Heart left ventricle (tissue), 16 donors: Measurements from ENCODE around the gene PTPRN2. TPM values are rescaled to one million over a fixed set of nuclear protein-coding genes. Genes with fewer than 3 reads are reported as not detected.

Experiments used
- ATAC-seq, 4 donors: fragments of 200-7000 bp; cut with Tn5 transposase; one replicate each; pipeline ENCODE4 v1.9.1; 2020 to 2022; ENCODE audit warnings: moderate library complexity in 4 of 4, mild to moderate bottlenecking in 3 of 4, moderate number of reproducible peaks in 1 of 4
- DNase-seq, 5 donors: peaks; one replicate each; pipeline ENCODE4 v3.0.0-alpha.2; 2020
- H3K27ac ChIP-seq, 12 donors: fragments of 200-600 bp; sonication (generic) in 4 of 12; one replicate each; pipeline versions ENCODE4 v1.5.0 to v1.8.0; 2016 to 2022; ENCODE audit warnings: mild to moderate bottlenecking in 2 of 12
- H3K27me3 ChIP-seq, 9 donors: fragments of 200-600 bp; sonication (generic) in 2 of 9; one replicate each; pipeline versions ENCODE4 v1.5.1 to v1.8.0; 2016 to 2022; ENCODE audit warnings: mild to moderate bottlenecking in 3 of 9
- H3K36me3 ChIP-seq, 9 donors: fragments of 200-600 bp; sonication (generic) in 2 of 9; one replicate each; pipeline versions ENCODE4 v1.5.0 to v1.8.0; 2018 to 2022; ENCODE audit warnings: mild to moderate bottlenecking in 2 of 9
- H3K4me1 ChIP-seq, 12 donors: fragments of 200-600 bp; sonication (generic) in 4 of 12; one replicate each; pipeline versions ENCODE4 v1.5.0 to v1.8.0; 2016 to 2022; ENCODE audit warnings: mild to moderate bottlenecking in 3 of 12
- H3K4me3 ChIP-seq, 12 donors: fragments of 200-600 bp; sonication (generic) in 4 of 12; one replicate each; pipeline versions ENCODE4 v1.5.0 to v1.8.0; 2017 to 2022; ENCODE audit warnings: mild to moderate bottlenecking in 9 of 12, moderate library complexity in 4 of 12
- H3K9me3 ChIP-seq, 12 donors: fragments of 200-600 bp; sonication (generic) in 4 of 12; one replicate each; pipeline versions ENCODE4 v1.5.0 to v1.8.0; 2016 to 2022; ENCODE audit warnings: mild to moderate bottlenecking in 1 of 12
- CTCF ChIP-seq, 12 donors: fragments of 200-600 bp; sonication (generic) in 4 of 12; IDR thresholded peaks; one replicate each; pipeline versions ENCODE4 v1.5.0 to v1.8.0; 2018 to 2022; ENCODE audit warnings: antibody characterized with exemption in 12 of 12, mild to moderate bottlenecking in 5 of 12
- POLR2A ChIP-seq, 2 donors: fragments of 450-650 bp; IDR thresholded peaks; one replicate each; pipeline ENCODE4 v1.6.1; 2017; ENCODE audit warnings: antibody characterized with exemption in 2 of 2, mild to moderate bottlenecking in 2 of 2, moderate library complexity in 2 of 2
- WGBS, 4 donors: extraction: QIAGEN DNeasy Blood & Tissue Kit in 2 of 4; methylation state at CpG; one replicate each; pipeline versions ENCODE4 v1.1.5 to v1.1.7; 2013 to 2018; 5-methylcytosine and 5-hydroxymethylcytosine counted together
- intact Hi-C, 10 donors: fragments of 100-400 bp; cut with DNase I; formaldehyde crosslinking; loops; one replicate each; pipeline versions ENCODE4 v1.11.1 to v1.14.2; 2022
- polyA plus RNA-seq, 2 donors: library from polyadenylated mRNA; stranded (reverse); fragments of 200-250 nt; gene quantifications; one replicate each; pipeline ENCODE4 v1.2.3, GENCODE V29; 2013
- total RNA-seq, 9 donors: library from RNA; depleted of rRNA in 2 of 9; stranded (reverse); fragments of >200 nt in 2 of 9; fragmentation: NEBNext Ultra II Directional in 3 of 9; extraction: Animal tissue kit (Norgen Biotek cat#: 25700) in 3 of 9; gene quantifications; one replicate each; pipeline versions ENCODE4 v1.1.0 to v1.2.4, GENCODE V29; 2016 to 2023
- donor health status: ischemic (EF 13 %, LVEDD 7.1; RV severe dilation, severe dysfunction).
- donor health status: healthy with polysubstance abuse.
- donor health status: DM: no; HTN: yes; CAD: no.
- donor health status: DM: no; HTN: no; CAD: no.
- donor health status: ischemic (EF 25% LVEDD 6.9; RV normal size, moderate dysfunction).
- donor health status: ischemic (EF 25% LVEDD 5.7; RV mildly dilated, moderate dysfunction).
- donor health status: healthy.
- donor health status: DM: yes; HTN: yes; CAD: no.
- donor health status: ischemic (EF 35%, LVEDD 5.7; RV mildly dilated, moderate dysfunction).
- donor health status: nonischemic (EF 11% LVEDD 7.7; RV severe dilation, severe dysfunction).
- donor health status: DM: yes; HTN: yes; CAD: no.
- donor health status: PGD.
- donor health status: ischemic (EF 29% LVEDD 5.4; RV normal size, mild dysfunction).
- donor health status: nonischemic (EF 23%, LVEDD 6.1; RV moderate dilation, normal function).

The PTPRN2 gene
- total and polyA plus RNA-seq, 11 donors, result 0.61 to 2.3 (median 1.3) TPM

GRCh38 chr7:158596309-158596708 lies 8.7 kb upstream of the PTPRN2 start:
- intact Hi-C loops, result no loop called here
- DNase-seq, result no peak

DNA sequence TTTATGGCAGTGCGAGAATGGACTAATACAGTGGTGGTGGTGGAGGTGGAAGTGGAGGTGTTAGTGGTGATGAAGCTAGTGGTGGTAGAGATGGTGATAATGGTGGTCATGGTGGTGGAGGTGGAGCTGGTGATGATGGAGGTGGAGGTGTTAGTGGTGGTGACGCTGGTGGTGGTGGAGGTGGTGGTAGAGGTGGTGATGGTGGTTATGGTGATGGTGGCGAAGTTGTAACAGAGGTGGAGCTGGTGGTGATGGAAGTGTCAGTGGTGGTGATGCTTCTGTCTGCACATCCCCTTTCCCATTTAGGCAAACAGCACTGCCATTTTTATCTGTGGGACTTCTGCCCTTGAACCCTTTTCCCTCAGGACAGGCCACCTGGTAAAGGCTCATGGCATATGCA lies 7.4 kb upstream of the PTPRN2 start:
- peaks cover 0 to 9% (median 0%) of the 10 kb centered on the region in 12 donors for H3K9me3 ChIP-seq
- TF ChIP-seq POLR2A (IDR thresholded peaks at IDR 0.05) (no peak), CTCF (IDR thresholded peaks at IDR 0.05) (no peak)
- ATAC-seq, result peak in 2 of 4 donors; percentile 54 to 92

More at GRCh38 chr7:158596309-158596708, 8.7 kb upstream of the PTPRN2 start:
- 93 to 98% (median 94%) methylated on average over 4 of the region's 4 CpGs for WGBS, 4 donors
- Histone ChIP-seq H3K27me3 (no peaks in the 10 kb centered on the region), H3K4me1 (no peaks in the 10 kb centered on the region), H3K4me3 (no peak overlapping the region), H3K9me3 (peaks cover 0 to 9% (median 0%) of the 10 kb centered on the region in 12 donors), H3K36me3 (no peaks in the 10 kb centered on the region), H3K27ac (no peak overlapping the region)
- TF ChIP-seq POLR2A (IDR thresholded peaks at IDR 0.05) (no peak), CTCF (IDR thresholded peaks at IDR 0.05) (no peak)
- ATAC-seq, result no peak

GRCh38 chr7:158592541-158592940 lies 4.9 kb upstream of the PTPRN2 start:
- 92 to 100% (median 93%) methylated on average over 1 of the region's 1 CpG for WGBS, 4 donors
- Histone ChIP-seq H3K4me3 (no peak overlapping the region), H3K4me1 (peaks cover 0 to 7% (median 0%) of the 10 kb centered on the region in 12 donors), H3K27me3 (peaks cover 0 to 11% (median 0%) of the 10 kb centered on the region in 9 donors), H3K27ac (no peak overlapping the region), H3K36me3 (no peaks in the 10 kb centered on the region), H3K9me3 (peaks cover 0 to 9% (median 0%) of the 10 kb centered on the region in 12 donors)
- no peak for DNase-seq
- no peak for ATAC-seq
- TF ChIP-seq POLR2A (IDR thresholded peaks at IDR 0.05), result no peak
- TF ChIP-seq CTCF (IDR thresholded peaks at IDR 0.05), result no peak
- intact Hi-C loops, result no loop called here

More for the DNA sequence above, 7.4 kb upstream of the PTPRN2 start:
- no peak overlapping the region for H3K4me3 ChIP-seq
- DNase-seq, result no peak
- no peaks in the 10 kb centered on the region for H3K36me3 ChIP-seq
- H3K4me1 ChIP-seq, result no peaks in the 10 kb centered on the region
- WGBS, 4 donors, result 50 to 74% (median 69%) methylated on average over 3 of the region's 3 CpGs
- no peaks in the 10 kb centered on the region for H3K27me3 ChIP-seq
- intact Hi-C loops, result no loop called here
- no peak overlapping the region for H3K27ac ChIP-seq

GRCh38 chr7:158591944-158592343 lies 4.3 kb upstream of the PTPRN2 start:
- 82 to 89% (median 86%) methylated on average over 15 of the region's 15 CpGs for WGBS, 4 donors
- Histone ChIP-seq H3K4me3 (no peak overlapping the region), H3K27me3 (peaks cover 0 to 11% (median 0%) of the 10 kb centered on the region in 9 donors), H3K4me1 (peaks cover 0 to 13% (median under 1%) of the 10 kb centered on the region in 12 donors), H3K36me3 (no peaks in the 10 kb centered on the region), H3K27ac (no peak overlapping the region), H3K9me3 (peaks cover 0 to 9% (median 0%) of the 10 kb centered on the region in 12 donors)
- DNase-seq (no peak), ATAC-seq (no peak)
- intact Hi-C loops, result no loop called here
- TF ChIP-seq CTCF (IDR thresholded peaks at IDR 0.05) (no peak), POLR2A (IDR thresholded peaks at IDR 0.05) (no peak)
